WI38 (cell line): ENCODE results near the gene SFRP4.

ENCODE experiments used
- H3K4me3 ChIP-seq: 2 replicates; pipeline ENCODE4 v1.5.1; 2011; ENCODE audit warnings: low read depth, mild to moderate bottlenecking, control low read depth, low read length
- TF ChIP-seq, protein P1 (sequence below): IDR thresholded peaks from 2 replicates; pipeline ENCODE4 v1.5.1; 2012; ENCODE audit warnings: low read depth, mild to moderate bottlenecking, control low read depth, low read length

The SFRP4 gene

DNA sequence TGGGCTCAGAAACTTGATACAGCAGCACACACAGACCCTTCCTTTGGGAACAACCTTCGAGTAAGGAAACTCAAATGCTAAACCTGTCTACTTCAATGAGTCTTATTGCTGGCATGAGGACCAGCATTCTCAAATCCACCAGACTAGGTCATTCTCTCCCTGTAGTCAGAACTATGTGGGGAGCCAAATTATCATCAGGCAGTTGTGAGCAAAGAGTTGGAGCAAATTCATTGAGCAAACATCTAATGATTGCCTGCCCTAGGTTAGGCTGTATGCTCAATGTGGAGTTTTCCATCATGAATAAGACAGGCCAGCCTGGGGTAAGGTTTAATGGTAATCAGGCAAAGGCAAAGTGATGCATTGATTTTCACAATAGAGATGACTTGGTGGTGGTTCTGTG is 7.4 kb upstream of the SFRP4 start:
- TF ChIP-seq, protein P1, sequence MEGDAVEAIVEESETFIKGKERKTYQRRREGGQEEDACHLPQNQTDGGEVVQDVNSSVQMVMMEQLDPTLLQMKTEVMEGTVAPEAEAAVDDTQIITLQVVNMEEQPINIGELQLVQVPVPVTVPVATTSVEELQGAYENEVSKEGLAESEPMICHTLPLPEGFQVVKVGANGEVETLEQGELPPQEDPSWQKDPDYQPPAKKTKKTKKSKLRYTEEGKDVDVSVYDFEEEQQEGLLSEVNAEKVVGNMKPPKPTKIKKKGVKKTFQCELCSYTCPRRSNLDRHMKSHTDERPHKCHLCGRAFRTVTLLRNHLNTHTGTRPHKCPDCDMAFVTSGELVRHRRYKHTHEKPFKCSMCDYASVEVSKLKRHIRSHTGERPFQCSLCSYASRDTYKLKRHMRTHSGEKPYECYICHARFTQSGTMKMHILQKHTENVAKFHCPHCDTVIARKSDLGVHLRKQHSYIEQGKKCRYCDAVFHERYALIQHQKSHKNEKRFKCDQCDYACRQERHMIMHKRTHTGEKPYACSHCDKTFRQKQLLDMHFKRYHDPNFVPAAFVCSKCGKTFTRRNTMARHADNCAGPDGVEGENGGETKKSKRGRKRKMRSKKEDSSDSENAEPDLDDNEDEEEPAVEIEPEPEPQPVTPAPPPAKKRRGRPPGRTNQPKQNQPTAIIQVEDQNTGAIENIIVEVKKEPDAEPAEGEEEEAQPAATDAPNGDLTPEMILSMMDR, result no peak

GRCh38 chr7:37921876-37922275 is 5.3 kb upstream of the SFRP4 start:
- TF ChIP-seq, protein P1, result no peak
- H3K4me3 ChIP-seq, result no peak overlapping the region

More for the DNA sequence above, 7.4 kb upstream of the SFRP4 start:
- H3K4me3 ChIP-seq, result no peak overlapping the region

DNA sequence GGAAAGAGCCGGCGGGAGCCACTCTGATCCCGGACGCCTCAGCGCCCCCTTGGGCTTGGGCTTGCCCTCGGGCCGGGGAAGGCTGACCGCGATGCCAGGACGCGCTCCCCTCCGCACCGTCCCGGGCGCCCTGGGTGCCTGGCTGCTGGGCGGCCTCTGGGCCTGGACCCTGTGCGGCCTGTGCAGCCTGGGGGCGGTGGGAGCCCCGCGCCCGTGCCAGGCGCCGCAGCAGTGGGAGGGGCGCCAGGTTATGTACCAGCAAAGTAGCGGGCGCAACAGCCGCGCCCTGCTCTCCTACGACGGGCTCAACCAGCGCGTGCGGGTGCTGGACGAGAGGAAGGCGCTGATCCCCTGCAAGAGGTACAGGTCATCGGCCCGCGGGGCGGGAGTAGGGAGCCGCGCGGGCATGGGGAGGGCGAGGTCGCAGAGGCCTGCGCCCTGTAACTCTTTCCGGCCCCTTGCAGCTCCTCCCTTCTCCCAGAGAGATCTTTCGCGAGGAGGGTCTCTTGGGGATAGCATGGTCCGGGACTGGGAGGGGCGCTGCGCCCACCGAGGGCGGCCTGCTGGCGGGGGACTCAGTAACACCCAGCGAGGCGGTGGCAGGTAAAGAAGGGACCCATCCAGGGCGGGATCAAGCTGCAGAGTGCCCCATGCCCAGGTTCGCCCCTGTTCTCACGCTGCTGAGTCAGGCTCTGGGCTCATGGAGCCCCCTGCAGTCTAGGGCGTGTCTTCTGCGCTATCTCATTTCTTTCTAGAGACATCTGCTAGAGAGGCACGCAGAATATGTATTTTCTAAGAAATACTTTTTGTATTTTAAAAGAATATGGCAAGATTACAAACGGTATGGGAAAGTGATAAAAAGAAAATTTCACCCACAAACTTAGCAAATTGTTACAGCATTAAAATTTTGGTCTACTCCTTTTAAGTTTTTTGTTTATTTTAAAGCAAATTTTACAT is 4.5 kb upstream of the SFRP4 start:
- TF ChIP-seq, protein P1, result no peak
- no peak overlapping the region for H3K4me3 ChIP-seq

DNA sequence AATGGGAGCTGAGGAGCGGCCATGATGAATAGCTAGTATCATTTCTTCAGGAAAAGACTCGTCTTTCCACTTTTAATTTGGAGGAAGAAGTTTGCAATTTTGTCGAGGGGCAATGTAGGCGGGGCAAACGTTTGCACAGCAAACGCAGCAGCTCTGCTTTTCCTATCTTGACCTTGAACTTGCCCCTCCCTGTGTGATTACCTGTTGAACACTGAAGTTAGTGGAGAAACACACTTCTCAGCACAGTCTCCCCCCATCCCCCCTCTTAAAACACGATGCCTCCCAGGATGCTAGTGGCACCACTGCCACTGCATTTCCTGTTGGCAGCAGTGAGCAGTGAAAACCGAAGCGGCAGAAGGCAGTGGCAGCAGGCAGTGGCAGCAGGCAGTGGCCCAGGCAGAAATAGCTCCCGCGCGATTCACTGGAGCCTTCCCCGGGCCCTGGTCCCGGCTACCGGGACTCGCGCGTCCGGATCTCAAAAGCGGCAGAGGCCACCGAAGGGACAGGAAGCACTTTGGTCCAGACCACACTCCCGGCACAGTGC is 3.8 kb upstream of the SFRP4 start, which contains the start of gene EPDR1:
TSS of gene EPDR1 (plus strand) at position 336 of the 544 bp plus-strand sequence. CDS start 300 bp downstream, outside the sequence.
- no peak within 1 kb of the TSS for H3K4me3 ChIP-seq
- TF ChIP-seq, protein P1, result no peak

- no peak overlapping the region for H3K4me3 ChIP-seq
- TF ChIP-seq, protein P1, result no peak
Measured at GRCh38 chr7:37918526-37918925, 1.9 kb upstream of the SFRP4 start.

DNA sequence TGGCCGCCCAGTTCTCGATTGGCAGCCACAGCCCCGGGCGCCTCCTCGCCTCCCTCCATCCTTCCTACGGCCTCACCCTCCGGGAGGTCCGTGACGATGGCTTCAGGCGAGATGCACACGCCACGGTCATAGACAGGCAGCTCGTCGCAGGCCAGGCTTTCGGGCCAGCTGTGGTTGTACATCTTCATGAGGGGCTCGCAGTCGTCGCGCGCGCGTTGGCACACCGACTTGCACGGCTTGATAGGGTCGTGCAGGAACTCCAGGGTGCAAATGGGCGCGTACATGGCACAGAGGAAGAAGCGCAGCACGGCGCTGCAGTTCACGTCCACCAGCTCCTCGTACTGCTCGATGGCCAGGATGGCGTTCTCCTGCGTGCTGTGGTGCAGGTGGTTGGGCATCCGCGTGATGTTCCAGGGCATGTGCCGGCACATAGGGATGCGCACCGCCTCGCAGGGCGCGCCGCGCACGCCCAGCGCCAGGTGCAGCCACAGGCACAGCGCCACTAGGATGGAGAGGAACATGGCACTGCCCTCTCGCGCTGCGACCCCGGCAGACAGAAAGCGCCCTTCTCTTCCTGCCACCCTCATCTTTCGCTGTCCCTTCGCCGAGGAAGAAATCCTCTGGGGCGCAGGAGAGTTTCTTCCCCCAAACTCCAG is 472 bp downstream of the SFRP4 start:
- TF ChIP-seq, protein P1, result no peak
- H3K4me3 ChIP-seq, result no peak overlapping the region

GRCh38 chr7:37915438-37915837 is 1.2 kb downstream of the SFRP4 start:
- TF ChIP-seq, protein P1, result no peak
- no peak overlapping the region for H3K4me3 ChIP-seq
